GM12865 (cell line): ENCODE measurements around the gene PRKACB.

ENCODE experiments used
- DNase-seq: peaks from one replicate; pipeline ENCODE4 v3.0.0; 2010; ENCODE audit warnings: low read depth
- H3K4me3 ChIP-seq: 2 replicates; pipeline ENCODE4 v1.5.1; 2011; ENCODE audit warnings: mild to moderate bottlenecking, low read depth, low read length, control low read depth
- CTCF ChIP-seq: IDR thresholded peaks from 2 replicates; pipeline ENCODE4 v1.5.1; 2011; ENCODE audit warnings: low read length, control low read depth, low read depth, inconsistent platforms; ENCODE audit not compliant: insufficient read depth; ENCODE audit errors: missing control alignments

The PRKACB gene

GRCh38 chr1:84181350-84182005 lies 37.4 kb downstream of the PRKACB start:
- DNase-seq, result no peak
- no peak for TF ChIP-seq CTCF
- H3K4me3 ChIP-seq, result no peak overlapping the region

- DNase-seq, result no peak
- H3K4me3 ChIP-seq, result no peak overlapping the region
- TF ChIP-seq CTCF, result no peak
These were observed 46.4 kb downstream of the PRKACB start for GRCh38 chr1:84190455-84190854.

- no peak for DNase-seq
- TF ChIP-seq CTCF, result no peak
- H3K4me3 ChIP-seq, result no peak overlapping the region
These were observed 48.6 kb downstream of the PRKACB start for GRCh38 chr1:84192681-84193080.

GRCh38 chr1:84198832-84199231 lies 54.8 kb downstream of the PRKACB start:
- no peak overlapping the region for H3K4me3 ChIP-seq
- DNase-seq, result no peak
- TF ChIP-seq CTCF, result no peak

- no peak for DNase-seq
- TF ChIP-seq CTCF, result no peak
- H3K4me3 ChIP-seq, result no peak overlapping the region
These were observed 55.2 kb downstream of the PRKACB start for GRCh38 chr1:84199257-84199656.

- no peak for TF ChIP-seq CTCF
- H3K4me3 ChIP-seq, result no peak overlapping the region
- DNase-seq, result no peak
These were observed 58.1 kb downstream of the PRKACB start for GRCh38 chr1:84202126-84202525.

GRCh38 chr1:84206375-84206774 lies 62.3 kb downstream of the PRKACB start:
- DNase-seq, result no peak
- no peak for TF ChIP-seq CTCF
- H3K4me3 ChIP-seq, result no peak overlapping the region
